Measurements from ENCODE around the gene TAGLN2. TPM values are rescaled to one million over a fixed set of nuclear protein-coding genes. Genes with fewer than 3 reads are reported as not detected.

TAGLN2 gene
- total RNA-seq, 1 experiment from 2014 or later, result 66.9 TPM

DNA sequence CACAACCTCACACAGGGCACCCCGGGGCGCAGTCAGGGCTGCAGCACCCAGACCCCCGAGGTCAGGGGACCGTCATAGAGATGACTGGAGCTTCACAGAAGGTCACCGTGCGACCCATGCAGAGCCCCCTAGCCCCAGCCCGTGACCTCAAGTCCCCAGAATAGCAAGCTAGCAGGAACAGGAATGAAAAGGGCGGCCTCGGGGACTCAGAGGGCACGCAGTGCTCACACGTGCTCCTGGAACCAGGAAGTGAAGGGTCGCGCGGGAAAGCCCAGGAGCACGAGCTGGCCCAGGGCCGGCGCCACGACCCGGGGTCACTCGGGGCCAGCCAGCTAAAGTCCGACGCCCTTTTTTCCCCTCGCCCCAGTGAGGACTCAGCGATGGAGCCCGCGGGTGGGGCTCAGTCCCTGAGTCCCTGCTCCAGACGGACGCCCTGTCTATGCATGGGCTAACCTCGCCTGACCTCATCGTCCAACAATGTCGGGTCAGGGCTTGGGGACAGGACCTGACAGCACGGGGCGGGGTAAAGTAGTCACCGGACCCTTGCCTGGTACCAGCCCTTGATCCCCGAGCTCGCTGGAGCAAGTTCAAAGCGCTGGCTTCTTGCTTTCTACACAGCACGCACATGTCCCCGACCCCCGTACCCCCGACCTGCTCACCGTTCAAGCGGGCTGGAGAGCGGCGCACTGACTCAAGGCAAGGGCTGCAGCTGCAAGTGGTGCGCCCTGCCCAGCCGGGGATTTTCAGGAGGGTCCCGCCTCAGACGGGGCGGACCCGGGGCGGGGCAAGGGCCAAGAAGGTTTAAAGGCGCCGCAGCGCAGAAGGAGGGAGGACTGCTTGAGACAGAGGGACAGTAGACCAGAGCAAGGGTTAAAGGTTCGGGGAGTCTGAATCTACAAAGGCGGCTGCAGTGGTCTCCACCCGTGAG, at the start of gene TAGLN2 (continued):
- TF ChIP-seq, protein P1, sequence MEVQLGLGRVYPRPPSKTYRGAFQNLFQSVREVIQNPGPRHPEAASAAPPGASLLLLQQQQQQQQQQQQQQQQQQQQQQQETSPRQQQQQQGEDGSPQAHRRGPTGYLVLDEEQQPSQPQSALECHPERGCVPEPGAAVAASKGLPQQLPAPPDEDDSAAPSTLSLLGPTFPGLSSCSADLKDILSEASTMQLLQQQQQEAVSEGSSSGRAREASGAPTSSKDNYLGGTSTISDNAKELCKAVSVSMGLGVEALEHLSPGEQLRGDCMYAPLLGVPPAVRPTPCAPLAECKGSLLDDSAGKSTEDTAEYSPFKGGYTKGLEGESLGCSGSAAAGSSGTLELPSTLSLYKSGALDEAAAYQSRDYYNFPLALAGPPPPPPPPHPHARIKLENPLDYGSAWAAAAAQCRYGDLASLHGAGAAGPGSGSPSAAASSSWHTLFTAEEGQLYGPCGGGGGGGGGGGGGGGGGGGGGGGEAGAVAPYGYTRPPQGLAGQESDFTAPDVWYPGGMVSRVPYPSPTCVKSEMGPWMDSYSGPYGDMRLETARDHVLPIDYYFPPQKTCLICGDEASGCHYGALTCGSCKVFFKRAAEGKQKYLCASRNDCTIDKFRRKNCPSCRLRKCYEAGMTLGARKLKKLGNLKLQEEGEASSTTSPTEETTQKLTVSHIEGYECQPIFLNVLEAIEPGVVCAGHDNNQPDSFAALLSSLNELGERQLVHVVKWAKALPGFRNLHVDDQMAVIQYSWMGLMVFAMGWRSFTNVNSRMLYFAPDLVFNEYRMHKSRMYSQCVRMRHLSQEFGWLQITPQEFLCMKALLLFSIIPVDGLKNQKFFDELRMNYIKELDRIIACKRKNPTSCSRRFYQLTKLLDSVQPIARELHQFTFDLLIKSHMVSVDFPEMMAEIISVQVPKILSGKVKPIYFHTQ (CRISPR knock-in tag; IDR thresholded peaks at IDR 0.05), result no peak
- TF ChIP-seq CREB1 (CRISPR knock-in tag; IDR thresholded peaks at IDR 0.05) (peak; percentile 77), TP53 (CRISPR knock-in tag; IDR thresholded peaks at IDR 0.05) (peak; percentile 90), FOXK1 (CRISPR knock-in tag; IDR thresholded peaks at IDR 0.05) (0 out of 2 replicates have a peak, but pooled peaks have one; percentile 18), CREM (CRISPR knock-in tag; IDR thresholded peaks at IDR 0.05) (0 out of 2 replicates have a peak, but pooled peaks have one; percentile 33), FOXP1 (CRISPR knock-in tag; IDR thresholded peaks at IDR 0.05; ENCODE audit: borderline replicate concordance) (peak; percentile 83), ZNF416 (CRISPR knock-in tag; IDR thresholded peaks at IDR 0.05) (no peak), ZNF219 (CRISPR knock-in tag; IDR thresholded peaks at IDR 0.05; ENCODE audit: borderline replicate concordance) (peak; percentile 73; the same call in 1 of the 2 replicates), NR2C2 (CRISPR knock-in tag; IDR thresholded peaks at IDR 0.05) (peak; percentile 63), HMGA2 (CRISPR knock-in tag; IDR thresholded peaks at IDR 0.05) (no peak)
- TF ChIP-seq, protein P2, sequence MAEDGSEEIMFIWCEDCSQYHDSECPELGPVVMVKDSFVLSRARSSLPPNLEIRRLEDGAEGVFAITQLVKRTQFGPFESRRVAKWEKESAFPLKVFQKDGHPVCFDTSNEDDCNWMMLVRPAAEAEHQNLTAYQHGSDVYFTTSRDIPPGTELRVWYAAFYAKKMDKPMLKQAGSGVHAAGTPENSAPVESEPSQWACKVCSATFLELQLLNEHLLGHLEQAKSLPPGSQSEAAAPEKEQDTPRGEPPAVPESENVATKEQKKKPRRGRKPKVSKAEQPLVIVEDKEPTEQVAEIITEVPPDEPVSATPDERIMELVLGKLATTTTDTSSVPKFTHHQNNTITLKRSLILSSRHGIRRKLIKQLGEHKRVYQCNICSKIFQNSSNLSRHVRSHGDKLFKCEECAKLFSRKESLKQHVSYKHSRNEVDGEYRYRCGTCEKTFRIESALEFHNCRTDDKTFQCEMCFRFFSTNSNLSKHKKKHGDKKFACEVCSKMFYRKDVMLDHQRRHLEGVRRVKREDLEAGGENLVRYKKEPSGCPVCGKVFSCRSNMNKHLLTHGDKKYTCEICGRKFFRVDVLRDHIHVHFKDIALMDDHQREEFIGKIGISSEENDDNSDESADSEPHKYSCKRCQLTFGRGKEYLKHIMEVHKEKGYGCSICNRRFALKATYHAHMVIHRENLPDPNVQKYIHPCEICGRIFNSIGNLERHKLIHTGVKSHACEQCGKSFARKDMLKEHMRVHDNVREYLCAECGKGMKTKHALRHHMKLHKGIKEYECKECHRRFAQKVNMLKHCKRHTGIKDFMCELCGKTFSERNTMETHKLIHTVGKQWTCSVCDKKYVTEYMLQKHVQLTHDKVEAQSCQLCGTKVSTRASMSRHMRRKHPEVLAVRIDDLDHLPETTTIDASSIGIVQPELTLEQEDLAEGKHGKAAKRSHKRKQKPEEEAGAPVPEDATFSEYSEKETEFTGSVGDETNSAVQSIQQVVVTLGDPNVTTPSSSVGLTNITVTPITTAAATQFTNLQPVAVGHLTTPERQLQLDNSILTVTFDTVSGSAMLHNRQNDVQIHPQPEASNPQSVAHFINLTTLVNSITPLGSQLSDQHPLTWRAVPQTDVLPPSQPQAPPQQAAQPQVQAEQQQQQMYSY (CRISPR knock-in tag; IDR thresholded peaks at IDR 0.05), result no peak
- TF ChIP-seq, protein P3, sequence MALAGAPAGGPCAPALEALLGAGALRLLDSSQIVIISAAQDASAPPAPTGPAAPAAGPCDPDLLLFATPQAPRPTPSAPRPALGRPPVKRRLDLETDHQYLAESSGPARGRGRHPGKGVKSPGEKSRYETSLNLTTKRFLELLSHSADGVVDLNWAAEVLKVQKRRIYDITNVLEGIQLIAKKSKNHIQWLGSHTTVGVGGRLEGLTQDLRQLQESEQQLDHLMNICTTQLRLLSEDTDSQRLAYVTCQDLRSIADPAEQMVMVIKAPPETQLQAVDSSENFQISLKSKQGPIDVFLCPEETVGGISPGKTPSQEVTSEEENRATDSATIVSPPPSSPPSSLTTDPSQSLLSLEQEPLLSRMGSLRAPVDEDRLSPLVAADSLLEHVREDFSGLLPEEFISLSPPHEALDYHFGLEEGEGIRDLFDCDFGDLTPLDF (CRISPR knock-in tag; IDR thresholded peaks at IDR 0.05), result peak; percentile 92
- TF ChIP-seq, protein P4, sequence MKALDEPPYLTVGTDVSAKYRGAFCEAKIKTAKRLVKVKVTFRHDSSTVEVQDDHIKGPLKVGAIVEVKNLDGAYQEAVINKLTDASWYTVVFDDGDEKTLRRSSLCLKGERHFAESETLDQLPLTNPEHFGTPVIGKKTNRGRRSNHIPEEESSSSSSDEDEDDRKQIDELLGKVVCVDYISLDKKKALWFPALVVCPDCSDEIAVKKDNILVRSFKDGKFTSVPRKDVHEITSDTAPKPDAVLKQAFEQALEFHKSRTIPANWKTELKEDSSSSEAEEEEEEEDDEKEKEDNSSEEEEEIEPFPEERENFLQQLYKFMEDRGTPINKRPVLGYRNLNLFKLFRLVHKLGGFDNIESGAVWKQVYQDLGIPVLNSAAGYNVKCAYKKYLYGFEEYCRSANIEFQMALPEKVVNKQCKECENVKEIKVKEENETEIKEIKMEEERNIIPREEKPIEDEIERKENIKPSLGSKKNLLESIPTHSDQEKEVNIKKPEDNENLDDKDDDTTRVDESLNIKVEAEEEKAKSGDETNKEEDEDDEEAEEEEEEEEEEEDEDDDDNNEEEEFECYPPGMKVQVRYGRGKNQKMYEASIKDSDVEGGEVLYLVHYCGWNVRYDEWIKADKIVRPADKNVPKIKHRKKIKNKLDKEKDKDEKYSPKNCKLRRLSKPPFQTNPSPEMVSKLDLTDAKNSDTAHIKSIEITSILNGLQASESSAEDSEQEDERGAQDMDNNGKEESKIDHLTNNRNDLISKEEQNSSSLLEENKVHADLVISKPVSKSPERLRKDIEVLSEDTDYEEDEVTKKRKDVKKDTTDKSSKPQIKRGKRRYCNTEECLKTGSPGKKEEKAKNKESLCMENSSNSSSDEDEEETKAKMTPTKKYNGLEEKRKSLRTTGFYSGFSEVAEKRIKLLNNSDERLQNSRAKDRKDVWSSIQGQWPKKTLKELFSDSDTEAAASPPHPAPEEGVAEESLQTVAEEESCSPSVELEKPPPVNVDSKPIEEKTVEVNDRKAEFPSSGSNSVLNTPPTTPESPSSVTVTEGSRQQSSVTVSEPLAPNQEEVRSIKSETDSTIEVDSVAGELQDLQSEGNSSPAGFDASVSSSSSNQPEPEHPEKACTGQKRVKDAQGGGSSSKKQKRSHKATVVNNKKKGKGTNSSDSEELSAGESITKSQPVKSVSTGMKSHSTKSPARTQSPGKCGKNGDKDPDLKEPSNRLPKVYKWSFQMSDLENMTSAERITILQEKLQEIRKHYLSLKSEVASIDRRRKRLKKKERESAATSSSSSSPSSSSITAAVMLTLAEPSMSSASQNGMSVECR (CRISPR knock-in tag; IDR thresholded peaks at IDR 0.05; ENCODE audit: borderline replicate concordance), result peak; percentile 84
- TF ChIP-seq, protein P5, sequence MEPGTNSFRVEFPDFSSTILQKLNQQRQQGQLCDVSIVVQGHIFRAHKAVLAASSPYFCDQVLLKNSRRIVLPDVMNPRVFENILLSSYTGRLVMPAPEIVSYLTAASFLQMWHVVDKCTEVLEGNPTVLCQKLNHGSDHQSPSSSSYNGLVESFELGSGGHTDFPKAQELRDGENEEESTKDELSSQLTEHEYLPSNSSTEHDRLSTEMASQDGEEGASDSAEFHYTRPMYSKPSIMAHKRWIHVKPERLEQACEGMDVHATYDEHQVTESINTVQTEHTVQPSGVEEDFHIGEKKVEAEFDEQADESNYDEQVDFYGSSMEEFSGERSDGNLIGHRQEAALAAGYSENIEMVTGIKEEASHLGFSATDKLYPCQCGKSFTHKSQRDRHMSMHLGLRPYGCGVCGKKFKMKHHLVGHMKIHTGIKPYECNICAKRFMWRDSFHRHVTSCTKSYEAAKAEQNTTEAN (CRISPR knock-in tag; IDR thresholded peaks at IDR 0.05), result peak; percentile 29; the same call in 1 of the 2 replicates
- TF ChIP-seq, protein P6, sequence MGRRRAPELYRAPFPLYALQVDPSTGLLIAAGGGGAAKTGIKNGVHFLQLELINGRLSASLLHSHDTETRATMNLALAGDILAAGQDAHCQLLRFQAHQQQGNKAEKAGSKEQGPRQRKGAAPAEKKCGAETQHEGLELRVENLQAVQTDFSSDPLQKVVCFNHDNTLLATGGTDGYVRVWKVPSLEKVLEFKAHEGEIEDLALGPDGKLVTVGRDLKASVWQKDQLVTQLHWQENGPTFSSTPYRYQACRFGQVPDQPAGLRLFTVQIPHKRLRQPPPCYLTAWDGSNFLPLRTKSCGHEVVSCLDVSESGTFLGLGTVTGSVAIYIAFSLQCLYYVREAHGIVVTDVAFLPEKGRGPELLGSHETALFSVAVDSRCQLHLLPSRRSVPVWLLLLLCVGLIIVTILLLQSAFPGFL (CRISPR knock-in tag; IDR thresholded peaks at IDR 0.05; ENCODE audit: borderline replicate concordance), result 0 out of 2 replicates have a peak, but pooled peaks have one; percentile 32
